LNCAP (cell line): ENCODE results near the gene ARHGAP15.

Experiments
- CTCF ChIP-seq: fragments of 450-650 bp; IDR thresholded peaks from 2 replicates; pipeline ENCODE4 v1.5.1; 2017; ENCODE audit warnings: mild to moderate bottlenecking

The ARHGAP15 gene

GRCh38 chr2:143217512-143218115 is 88.4 kb downstream of the ARHGAP15 start:
- TF ChIP-seq CTCF, result no peak

- no peak for TF ChIP-seq CTCF
These were observed 89.4 kb downstream of the ARHGAP15 start for GRCh38 chr2:143218621-143219020.

GRCh38 chr2:143219266-143219665 is 90.0 kb downstream of the ARHGAP15 start:
- no peak for TF ChIP-seq CTCF

- TF ChIP-seq CTCF, result no peak
These were observed 94.3 kb downstream of the ARHGAP15 start for GRCh38 chr2:143223556-143223955.

GRCh38 chr2:143225931-143226330 is 96.7 kb downstream of the ARHGAP15 start:
- no peak for TF ChIP-seq CTCF

GRCh38 chr2:143226714-143227541 is 97.7 kb downstream of the ARHGAP15 start:
- TF ChIP-seq CTCF, result no peak

- no peak for TF ChIP-seq CTCF
These were observed 100.2 kb downstream of the ARHGAP15 start for GRCh38 chr2:143229411-143229810.
